H1 (cell line): ENCODE data around the gene GMCL1. TPM values are rescaled to one million over a fixed set of nuclear protein-coding genes. Genes with fewer than 3 reads are reported as not detected.

Experiments used
- CTCF ChIA-PET: fragments of 300-600 bp; sonication (Branson Sonifier 250); formaldehyde crosslinking; loops from one replicate; lab custom pipeline; 2021; ENCODE audit not compliant: partially characterized antibody; lab: Charles Lee
- POLR2A ChIA-PET: fragments of 300-600 bp; sonication (Branson Sonifier 250); formaldehyde crosslinking; loops from one replicate; lab custom pipeline; 2021; ENCODE audit warnings: inconsistent platforms; ENCODE audit not compliant: partially characterized antibody; lab: Charles Lee
- DNase-seq, 2 experiments: peaks; one replicate each; pipeline versions ENCODE4 v3.0.0 to v3.0.0-alpha.2; 2010 to 2022; ENCODE audit warnings: low spot score in 2 of 2, low read depth in 1 of 2, mixed read lengths in 1 of 2
- FAIRE-seq: peaks from 2 replicates; lab custom pipeline; 2011; peaks lifted over from hg19 to GRCh38; lab: Jason Lieb, UNC
- H2AFZ ChIP-seq: 2 replicates; pipeline ENCODE4 v1.8.1; 2012; ENCODE audit warnings: low read length, inconsistent platforms
- H2AK5ac ChIP-seq: 2 replicates; pipeline ENCODE4 v1.6.1; 2013; ENCODE audit warnings: low read depth, low read length
- H2BK120ac ChIP-seq: replicated peaks from 2 replicates; pipeline ENCODE3; 2013; ENCODE audit warnings: low read depth, low read length, inconsistent platforms
- H2BK12ac ChIP-seq: 2 replicates; pipeline ENCODE4 v1.6.1; 2013; ENCODE audit warnings: low read depth, low read length
- H2BK15ac ChIP-seq: 2 replicates; pipeline ENCODE4 v1.6.1; 2013; ENCODE audit warnings: low read length
- H2BK20ac ChIP-seq: 2 replicates; pipeline ENCODE4 v1.6.1; 2013; ENCODE audit warnings: low read length
- H2BK5ac ChIP-seq: 2 replicates; pipeline ENCODE4 v1.6.1; 2013; ENCODE audit warnings: low read depth, low read length
- H3K14ac ChIP-seq: 2 replicates; pipeline ENCODE4 v1.6.1; 2013; ENCODE audit warnings: inconsistent platforms; ENCODE audit not compliant: insufficient read length
- H3K18ac ChIP-seq: 2 replicates; pipeline ENCODE4 v1.6.1; 2013; ENCODE audit warnings: low read length; ENCODE audit errors: extremely low read depth
- H3K23ac ChIP-seq: 2 replicates; pipeline ENCODE4 v1.6.1; 2013; ENCODE audit warnings: inconsistent platforms; ENCODE audit not compliant: insufficient read length
- H3K23me2 ChIP-seq: 2 replicates; pipeline ENCODE4 v1.6.1; 2013; ENCODE audit warnings: low read depth, low read length
- H3K27ac ChIP-seq: 2 replicates; pipeline ENCODE4 v1.6.1; 2011; ENCODE audit warnings: low read depth, low read length, inconsistent platforms
- H3K27me3 ChIP-seq, 4 experiments: replicated peaks in 1 of 4; 1 replicate in 1 of 4; 2 replicates in 3 of 4; pipeline versions ENCODE4 v1.6.1 to v1.8.1; 2011 to 2013; ENCODE audit warnings: low read length in 3 of 4, mild to moderate bottlenecking in 3 of 4, inconsistent platforms in 2 of 4, mixed read lengths in 2 of 4, moderate library complexity in 1 of 4; ENCODE audit not compliant: control insufficient read depth in 3 of 4, insufficient read depth in 3 of 4; ENCODE audit errors: extremely low read depth in 1 of 4
- H3K36me3 ChIP-seq, 4 experiments: 2 replicates each; pipeline versions ENCODE4 v1.6.1 to v1.8.1; 2011 to 2013; ENCODE audit warnings: mild to moderate bottlenecking in 4 of 4, low read length in 3 of 4, moderate library complexity in 2 of 4, control low read depth in 1 of 4, inconsistent platforms in 1 of 4; ENCODE audit not compliant: insufficient read depth in 4 of 4, control insufficient read depth in 2 of 4
- H3K4ac ChIP-seq: replicated peaks from 2 replicates; pipeline ENCODE3; 2013; ENCODE audit warnings: low read length, low read depth, mixed read lengths, inconsistent platforms; ENCODE audit not compliant: insufficient read length
- H3K4me1 ChIP-seq, 4 experiments: replicated peaks in 1 of 4; 1 replicate in 1 of 4; 2 replicates in 3 of 4; pipeline versions ENCODE4 v1.6.1 to v1.8.1; 2011 to 2013; ENCODE audit warnings: low read length in 3 of 4, inconsistent platforms in 2 of 4, mixed read lengths in 1 of 4; ENCODE audit not compliant: insufficient read depth in 4 of 4, control insufficient read depth in 3 of 4
- H3K4me2 ChIP-seq, 2 experiments: 2 replicates each; pipeline versions ENCODE4 v1.6.1 to v1.8.1; 2011 to 2013; ENCODE audit warnings: low read depth in 2 of 2, low read length in 2 of 2, control low read depth in 1 of 2, inconsistent platforms in 1 of 2, mild to moderate bottlenecking in 1 of 2; ENCODE audit not compliant: insufficient read depth in 1 of 2
- H3K4me3 ChIP-seq, 4 experiments: fragments of 200-600, 300-600 bp in 1 of 4; sonication (generic), shearing (Covaris generic), sonication (Bioruptor Twin) in 1 of 4; 2 replicates each; pipeline versions ENCODE4 v1.5.1 to v1.8.1; 2011 to 2016; ENCODE audit warnings: low read length in 4 of 4, low read depth in 3 of 4, control low read depth in 2 of 4, inconsistent platforms in 2 of 4, mild to moderate bottlenecking in 2 of 4, mixed read lengths in 1 of 4, moderate library complexity in 1 of 4; ENCODE audit not compliant: insufficient read depth in 2 of 4; ENCODE audit errors: extremely low read depth in 1 of 4
- H3K56ac ChIP-seq: replicated peaks from 2 replicates; pipeline ENCODE3; 2013; ENCODE audit warnings: low read depth, mild to moderate bottlenecking, mixed read lengths, low read length, inconsistent platforms; ENCODE audit not compliant: insufficient read length
- H3K79me1 ChIP-seq: 2 replicates; pipeline ENCODE4 v1.6.1; 2013; ENCODE audit warnings: low read depth, low read length, control low read depth
- H3K79me2 ChIP-seq, 2 experiments: 2 replicates each; pipeline versions ENCODE4 v1.6.1 to v1.8.1; 2012 to 2013; ENCODE audit warnings: low read length in 2 of 2, mild to moderate bottlenecking in 2 of 2, inconsistent platforms in 1 of 2; ENCODE audit not compliant: insufficient read depth in 2 of 2, control insufficient read depth in 1 of 2
- H3K9ac ChIP-seq, 4 experiments: replicated peaks in 1 of 4; 1 replicate in 1 of 4; 2 replicates in 3 of 4; pipeline versions ENCODE4 v1.6.1 to v1.8.1; 2011 to 2013; ENCODE audit warnings: low read depth in 3 of 4, low read length in 3 of 4, control low read depth in 2 of 4, mild to moderate bottlenecking in 2 of 4, moderate library complexity in 2 of 4, inconsistent platforms in 1 of 4; ENCODE audit errors: extremely low read depth in 1 of 4
- H3K9me3 ChIP-seq, 2 experiments: 2 replicates each; pipeline versions ENCODE4 v1.6.1 to v1.8.1; 2012 to 2013; ENCODE audit warnings: mild to moderate bottlenecking in 2 of 2, moderate library complexity in 2 of 2, control low read depth in 1 of 2, inconsistent platforms in 1 of 2, low read depth in 1 of 2, low read length in 1 of 2, mixed read lengths in 1 of 2; ENCODE audit not compliant: insufficient read depth in 2 of 2
- H4K20me1 ChIP-seq, 2 experiments: replicated peaks in 1 of 2; 2 replicates each; pipeline versions ENCODE3 to v1.8.1; 2011 to 2013; ENCODE audit warnings: inconsistent platforms in 2 of 2, low read length in 2 of 2, mild to moderate bottlenecking in 1 of 2; ENCODE audit not compliant: insufficient read depth in 2 of 2, control insufficient read depth in 1 of 2
- H4K5ac ChIP-seq: 2 replicates; pipeline ENCODE4 v1.6.1; 2013; ENCODE audit warnings: low read length, low read depth, mixed read lengths, inconsistent platforms; ENCODE audit not compliant: insufficient read length
- H4K8ac ChIP-seq: 2 replicates; pipeline ENCODE4 v1.8.0; 2013; ENCODE audit warnings: mild to moderate bottlenecking, moderate library complexity, low read length, inconsistent platforms; ENCODE audit not compliant: insufficient read depth; ENCODE audit errors: extremely low read depth
- H4K91ac ChIP-seq: replicated peaks from 2 replicates; pipeline ENCODE3; 2013; ENCODE audit warnings: low read length, mixed read lengths, inconsistent platforms; ENCODE audit not compliant: insufficient read length
- ATF3 ChIP-seq: IDR thresholded peaks from 2 replicates; pipeline ENCODE4 v1.6.1; 2011; ENCODE audit warnings: low read depth, mild to moderate bottlenecking, low read length; ENCODE audit not compliant: insufficient read depth
- BCL11A ChIP-seq, 2 experiments: IDR thresholded peaks; one replicate each; pipeline ENCODE4 v1.6.1; 2011; ENCODE audit warnings: low read depth in 2 of 2, low read length in 2 of 2, mild to moderate bottlenecking in 2 of 2
- CHD2 ChIP-seq: IDR thresholded peaks from 2 replicates; pipeline ENCODE4 v1.6.1; 2012; ENCODE audit warnings: low read length, improper control_type of control experiment
- EP300 ChIP-seq, 2 experiments: IDR thresholded peaks; 1 replicate in 1 of 2; 2 replicates in 1 of 2; pipeline ENCODE4 v1.6.1; 2011 to 2012; ENCODE audit warnings: low read depth in 2 of 2, low read length in 2 of 2, mild to moderate bottlenecking in 2 of 2, borderline replicate concordance in 1 of 2, inconsistent platforms in 1 of 2, moderate library complexity in 1 of 2
- GABPA ChIP-seq: IDR thresholded peaks from 2 replicates; pipeline ENCODE4 v1.6.1; 2011; ENCODE audit warnings: mild to moderate bottlenecking, low read length, moderate library complexity, borderline replicate concordance; ENCODE audit not compliant: insufficient read depth
- HDAC6 ChIP-seq: IDR thresholded peaks from one replicate; pipeline ENCODE4 v1.7.1; 2012; ENCODE audit warnings: low read depth, mild to moderate bottlenecking, inconsistent platforms, low read length, moderate library complexity
- KDM4A ChIP-seq: IDR thresholded peaks from one replicate; pipeline ENCODE4 v1.7.1; 2012; ENCODE audit warnings: low read depth, mild to moderate bottlenecking, moderate library complexity, low read length, inconsistent platforms; ENCODE audit not compliant: severe bottlenecking
- MAFK ChIP-seq: IDR thresholded peaks from 2 replicates; pipeline ENCODE4 v1.6.1; 2012; ENCODE audit warnings: low read depth, mild to moderate bottlenecking, improper control_type of control experiment, low read length
- NRF1 ChIP-seq: IDR thresholded peaks from 2 replicates; pipeline ENCODE4 v1.6.1; 2011; ENCODE audit warnings: mild to moderate bottlenecking, low read depth, low read length, improper control_type of control experiment
- POLR2A ChIP-seq, 2 experiments: IDR thresholded peaks; 1 replicate in 1 of 2; 2 replicates in 1 of 2; pipeline ENCODE4 v1.6.1; 2011; ENCODE audit warnings: low read depth in 2 of 2, low read length in 2 of 2, mild to moderate bottlenecking in 2 of 2; ENCODE audit errors: control extremely low read depth in 1 of 2
- POU5F1 ChIP-seq: IDR thresholded peaks from 2 replicates; pipeline ENCODE4 v1.6.1; 2011; ENCODE audit warnings: low read depth, mild to moderate bottlenecking, low read length, moderate library complexity
- RNF2 ChIP-seq: fragments of 200-900, 300-1000 bp; sonication (generic); IDR thresholded peaks from 2 replicates; pipeline ENCODE4 v1.7.1; 2016; ENCODE audit warnings: borderline replicate concordance, low read depth, mild to moderate bottlenecking, antibody characterized with exemption, low read length; ENCODE audit not compliant: poor library complexity, severe bottlenecking; ENCODE audit errors: missing control alignments
- SIRT6 ChIP-seq: IDR thresholded peaks from one replicate; pipeline ENCODE4 v1.7.1; 2012; ENCODE audit warnings: low read length, inconsistent platforms
- SIX5 ChIP-seq: IDR thresholded peaks from 2 replicates; pipeline ENCODE4 v1.6.1; 2011; ENCODE audit warnings: mild to moderate bottlenecking, low read depth, low read length
- WGBS, 2 experiments: shearing (Covaris generic) in 1 of 2; methylation state at CpG; one replicate each; pipeline versions ENCODE4 v1.1.6 to v1.1.7; 2013 to 2015; ENCODE audit warnings: low lambda C conversion rate in 2 of 2, mixed read lengths in 2 of 2, inconsistent platforms in 1 of 2, low coverage in 1 of 2, missing lambda C conversion rate in 1 of 2; ENCODE audit not compliant: insufficient replicate concordance in 2 of 2, insufficient coverage in 1 of 2, insufficient read length in 1 of 2; ENCODE audit errors: extremely low coverage in 1 of 2, missing lambda C conversion rate in 1 of 2; 5-methylcytosine and 5-hydroxymethylcytosine counted together
- polyA plus RNA-seq, 7 experiments: library from polyadenylated mRNA; depleted of rRNA in 3 of 7; stranded (reverse) in 5 of 7; unstranded in 2 of 7; fragments of >200 nt in 5 of 7; fragments of 200-250 nt in 2 of 7; gene quantifications; 1 replicate in 5 of 7; 2 replicates in 1 of 7; 4 replicates in 1 of 7; pipeline versions ENCODE4 v1.2.1 to v1.2.3, GENCODE V29; 2011 to 2013; ENCODE audit warnings: missing spikeins in 2 of 7, mixed read lengths in 2 of 7
- total RNA-seq: library from RNA; stranded (reverse); fragmentation: NEBNext Ultra II Directional; extraction: Animal tissue kit (Norgen Biotek cat#: 25700); gene quantifications from 2 replicates; pipeline ENCODE4 v1.2.1, GENCODE V29; 2021

The GMCL1 gene
- total and polyA plus RNA-seq, 2 of the 8 experiments (the other 6 are each of a cell fraction or from before 2014, with no cell fraction given): 6.5 to 21.9 TPM

- FAIRE-seq (no peak), DNase-seq (peak in 1 of 2 experiments; percentile 10)
- no peak overlapping the region for H3K18ac ChIP-seq
- H4K5ac ChIP-seq: no peak overlapping the region
- H2BK12ac ChIP-seq: no peak overlapping the region
- WGBS, 2 experiments: 92% methylated on average over 6 of the region's 6 CpGs; no CpG with 5 or more reads in 1 of the 2 experiments
- no peaks in the 10 kb centered on the region for H3K36me3 ChIP-seq
- no peak overlapping the region for H2BK5ac ChIP-seq
- H3K4me1 ChIP-seq: peaks cover 0 to 4% (median 0%) of the 10 kb centered on the region in 4 experiments; a peak in 2 of 7 replicates
- no peak overlapping the region for H2BK120ac ChIP-seq
- H3K27me3 ChIP-seq: no peaks in the 10 kb centered on the region
- H4K8ac ChIP-seq: no peak overlapping the region
- no peak overlapping the region for H3K4me3 ChIP-seq
- no peak overlapping the region for H3K4me2 ChIP-seq
- H3K14ac ChIP-seq: no peak overlapping the region
- no peak overlapping the region for H2AK5ac ChIP-seq
- H3K79me2 ChIP-seq: no peaks in the 10 kb centered on the region
- H3K23me2 ChIP-seq: no peaks in the 10 kb centered on the region
- no peak overlapping the region for H3K9ac ChIP-seq
- no peak overlapping the region for H3K23ac ChIP-seq
- H2BK20ac ChIP-seq: no peak overlapping the region
- H2BK15ac ChIP-seq: no peak overlapping the region
- H4K20me1 ChIP-seq: peaks cover 0 to 2% of the 10 kb centered on the region in 2 experiments
- no peak overlapping the region for H3K56ac ChIP-seq
- POLR2A ChIA-PET: interaction anchor here (0.6 kb wide), 1 partner anchor 63 kb away, joined by 3 read pairs; no protein-coding TSS in a partner anchor
- no peak overlapping the region for H4K91ac ChIP-seq
- H3K9me3 ChIP-seq: no peaks in the 10 kb centered on the region
- CTCF ChIA-PET: interaction anchor here (0.6 to 22.2 kb wide), 5 partner anchors 8 to 526 kb away, joined by 3 to 319 read pairs (median 5); no protein-coding TSS in a partner anchor
- H2AFZ ChIP-seq: no peak overlapping the region
- no peak overlapping the region for H3K4ac ChIP-seq
- no peak overlapping the region for H3K27ac ChIP-seq
- H3K79me1 ChIP-seq: no peaks in the 10 kb centered on the region
- no peak for TF ChIP-seq POLR2A (IDR thresholded peaks at IDR 0.05; ENCODE audit: control extremely low read depth in 1 of 2, low read depth in 2 of 2, low read length in 2 of 2)
- no peak for TF ChIP-seq BCL11A (IDR thresholded peaks at IDR 0.05; ENCODE audit: low read depth in 2 of 2, low read length in 2 of 2)
- TF ChIP-seq MAFK: no peak
- TF ChIP-seq ATF3: no peak
- no peak for TF ChIP-seq CHD2
- TF ChIP-seq EP300 (IDR thresholded peaks at IDR 0.05; ENCODE audit: borderline replicate concordance in 1 of 2, low read depth in 2 of 2, low read length in 2 of 2): no peak
- no peak for TF ChIP-seq SIRT6
- TF ChIP-seq SIX5: no peak
- TF ChIP-seq RNF2: no peak
- no peak for TF ChIP-seq POU5F1
- TF ChIP-seq GABPA: no peak
- TF ChIP-seq KDM4A: no peak
- no peak for TF ChIP-seq NRF1
- TF ChIP-seq HDAC6: no peak
These were observed 18.9 kb upstream of the GMCL1 start for GRCh38 chr2:69810550-69810949.
